Testis (tissue), 5 donors: ENCODE measurements around the gene MOB1A. TPM values are rescaled to one million over a fixed set of nuclear protein-coding genes. Genes with fewer than 3 reads are reported as not detected.

Experiments
- DNase-seq: peaks from one replicate; pipeline ENCODE4 v3.0.0-alpha.2; 2019
- H3K27ac ChIP-seq, 2 donors: fragments of 200-600 bp; sonication (generic); one replicate each; pipeline ENCODE4 v1.5.1; 2019
- H3K27me3 ChIP-seq: fragments of 200-600 bp; sonication (generic); one replicate; pipeline ENCODE4 v1.5.1; 2019
- H3K36me3 ChIP-seq: fragments of 200-600 bp; sonication (generic); one replicate; pipeline ENCODE4 v1.5.1; 2017; ENCODE audit warnings: low read depth; ENCODE audit errors: missing control alignments
- H3K4me1 ChIP-seq: fragments of 200-600 bp; sonication (generic); one replicate; pipeline ENCODE4 v1.5.1; 2019
- H3K4me3 ChIP-seq, 2 donors: fragments of 200-600 bp; sonication (generic); one replicate each; pipeline ENCODE4 v1.5.1; 2017 to 2019
- H3K9me3 ChIP-seq: fragments of 200-600 bp; sonication (generic); one replicate; pipeline ENCODE4 v1.5.1; 2017
- CTCF ChIP-seq, 3 experiments: fragments of 450-650 bp in 2 of 3; fragments of 200-600 bp in 1 of 3; sonication (generic) in 1 of 3; IDR thresholded peaks; one replicate each; pipeline ENCODE4 v1.5.1; 2016 to 2019; ENCODE audit warnings: antibody characterized with exemption in 3 of 3, mild to moderate bottlenecking in 2 of 3, moderate library complexity in 1 of 3
- POLR2A ChIP-seq: fragments of 450-650 bp; IDR thresholded peaks from one replicate; pipeline ENCODE4 v1.6.1; 2017; ENCODE audit warnings: antibody characterized with exemption, mild to moderate bottlenecking, moderate library complexity
- WGBS, 2 donors: methylation state at CpG; one replicate each; pipeline ENCODE4 v1.1.5; 2018; 5-methylcytosine and 5-hydroxymethylcytosine counted together
- intact Hi-C: fragments of 100-400 bp; cut with DNase I; formaldehyde crosslinking; loops from one replicate; pipeline ENCODE4 v1.15.1; 2023; ENCODE audit warnings: low total_unique reads
- long read RNA-seq, 2 donors: transcript quantifications; one replicate each; lab custom pipeline, GENCODE V29; 2026
- polyA plus RNA-seq: library from polyadenylated mRNA; stranded (reverse); fragments of 350-450 nt; fragmentation: Illumina TruSeq; extraction: RNeasy Lipid Tissue Mini Kit (QIAGEN cat#74804); gene quantifications from one replicate; pipeline ENCODE4 v1.2.3, GENCODE V29; 2014; ENCODE audit warnings: low read depth, low replicate concordance; ENCODE audit not compliant: insufficient read depth
- total RNA-seq, 2 donors: library from RNA; depleted of rRNA; stranded (reverse); fragments of >200 nt; gene quantifications; one replicate each; pipeline ENCODE4 v1.2.3, GENCODE V29; 2016

The MOB1A gene
- total RNA-seq = 10 to 100 TPM; 66.0 to 66.4 TPM
- 73.9 TPM for polyA plus RNA-seq
- long read RNA-seq, donor 1, full-length matches to known transcripts = 37 of 55 reads
- long read RNA-seq, donor 1, partial matches to known transcripts = 5 of 55 reads
- long read RNA-seq, donor 1, other reads (novel, unspliced or antisense) = 13 of 55 reads
- long read RNA-seq, donor 2, full-length matches to known transcripts = 29 of 37 reads
- long read RNA-seq, donor 2, partial matches to known transcripts = 8 of 37 reads
- long read RNA-seq, donor 2, other reads (novel, unspliced or antisense) = 0 of 37 reads

- 0 to 1% methylated on average over 35 to 80 of the region's 84 CpGs for WGBS, 2 donors
- intact Hi-C loops = no loop called here
- Histone ChIP-seq H3K9me3 (no peaks in the 10 kb centered on the region), H3K27ac (peak within 1 kb of the TSS; percentile 93 to 94), H3K36me3 (no peaks in the 10 kb centered on the region), H3K4me3 (peak within 1 kb of the TSS; percentile 96 to 99), H3K27me3 (no peaks in the 10 kb centered on the region), H3K4me1 (peaks cover 19% of the 10 kb centered on the region)
- peak; percentile 99 for DNase-seq
- TF ChIP-seq POLR2A = peak; percentile 52
- TF ChIP-seq CTCF (IDR thresholded peaks at IDR 0.05) = peak in 1 of 3 experiments; percentile 22
Measured at GRCh38 chr2:74178211-74179062, at the start of gene MOB1A. Gene MOB1A, minus strand, starts transcription at chr2:74178879. Its CDS starts 205 bp downstream, at chr2:74178674.

DNA sequence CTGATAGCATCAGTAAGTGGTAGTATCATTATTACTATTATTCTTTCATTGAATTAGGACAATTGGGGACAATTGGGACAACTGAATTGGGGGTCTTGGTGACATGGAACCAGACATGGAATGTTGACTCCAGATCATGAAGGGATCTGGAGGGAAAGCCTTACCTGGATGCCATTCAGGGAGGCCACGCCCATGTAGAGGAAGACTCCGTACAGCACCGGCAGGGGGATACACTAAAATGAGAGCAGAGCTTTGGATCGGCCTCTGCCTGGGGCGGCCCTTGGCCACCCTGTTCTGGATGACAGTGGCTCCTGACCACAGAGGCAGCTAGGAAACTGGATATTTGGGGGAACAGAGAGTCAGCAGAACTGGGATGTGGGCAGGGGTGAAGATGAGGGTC lies 49.0 kb upstream of the MOB1A start:
- no peaks in the 10 kb centered on the region for H3K27me3 ChIP-seq
- no peaks in the 10 kb centered on the region for H3K4me1 ChIP-seq
- H3K36me3 ChIP-seq = no peaks in the 10 kb centered on the region
- WGBS, 2 donors = 89% methylated on average over 5 of the region's 5 CpGs
- no peak for DNase-seq
- H3K9me3 ChIP-seq = no peaks in the 10 kb centered on the region
- H3K4me3 ChIP-seq = no peak overlapping the region
- no peak overlapping the region for H3K27ac ChIP-seq
- intact Hi-C loops = no loop called here
- no peak for TF ChIP-seq POLR2A
- no peak for TF ChIP-seq CTCF (IDR thresholded peaks at IDR 0.05)

DNA sequence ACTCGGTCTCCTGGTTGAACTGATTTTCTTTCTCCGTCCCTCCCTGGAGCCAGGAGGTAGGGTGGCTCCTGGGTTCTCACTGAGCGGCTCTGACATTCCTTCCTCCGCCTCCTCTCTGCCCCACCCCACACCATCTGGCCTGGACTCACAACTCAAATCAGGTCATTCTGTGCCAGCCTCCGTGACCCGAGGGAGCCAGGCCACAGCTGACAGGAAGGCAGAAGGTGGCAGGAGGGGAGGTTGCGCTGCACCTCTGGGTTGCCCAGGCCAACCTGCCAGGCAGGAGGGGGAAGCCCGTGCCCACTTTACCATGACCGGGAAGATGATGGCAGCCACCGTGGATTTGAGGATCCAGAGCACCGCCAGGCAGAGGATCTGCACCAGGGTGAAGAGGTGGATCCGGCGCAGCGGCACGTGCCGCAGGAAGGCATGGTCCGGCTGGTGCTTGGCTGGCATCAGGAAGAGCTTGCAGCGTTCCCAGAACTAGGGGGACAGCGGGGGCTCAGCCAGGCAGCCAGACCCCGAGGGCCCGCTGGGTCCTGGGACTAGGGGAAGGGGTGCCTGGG lies 48.1 kb upstream of the MOB1A start:
- TF ChIP-seq POLR2A = no peak
- intact Hi-C loops = no loop called here
- H3K4me1 ChIP-seq = no peaks in the 10 kb centered on the region
- H3K4me3 ChIP-seq = no peak overlapping the region
- no peaks in the 10 kb centered on the region for H3K9me3 ChIP-seq
- no peaks in the 10 kb centered on the region for H3K27me3 ChIP-seq
- 88 to 89% methylated on average over 17 to 21 of the region's 21 CpGs for whole genome bisulfite sequencing, 2 donors
- no peak overlapping the region for H3K27ac ChIP-seq
- no peaks in the 10 kb centered on the region for H3K36me3 ChIP-seq
- no peak for DNase-seq

GRCh38 chr2:74225698-74226459 lies 47.2 kb upstream of the MOB1A start:
- intact Hi-C loops = no loop called here
- no peaks in the 10 kb centered on the region for H3K9me3 ChIP-seq
- H3K36me3 ChIP-seq = no peaks in the 10 kb centered on the region
- no peak overlapping the region for H3K27ac ChIP-seq
- no peak for TF ChIP-seq CTCF (IDR thresholded peaks at IDR 0.05)
- TF ChIP-seq POLR2A = no peak
- no peak for DNase-seq
- 80 to 85% methylated on average over 4 of the region's 4 CpGs for WGBS, 2 donors
- H3K4me1 ChIP-seq = no peaks in the 10 kb centered on the region
- no peaks in the 10 kb centered on the region for H3K27me3 ChIP-seq
- no peak overlapping the region for H3K4me3 ChIP-seq
